HG03354 (cell line): ENCODE results near the gene NFE2L2.
"Not testable (repeated sequence)": the region's sequence is repeated elsewhere in the genome, so short reads cannot be mapped to it uniquely, and the experiment has no call there.

Experiments
- ATAC-seq: cut with Tn5 transposase; IDR thresholded peaks from one replicate; pipeline ENCODE4 v1.9.1; 2021; ENCODE audit warnings: mild to moderate bottlenecking; ENCODE audit not compliant: unreplicated experiment, poor library complexity, severe bottlenecking

The NFE2L2 gene

DNA sequence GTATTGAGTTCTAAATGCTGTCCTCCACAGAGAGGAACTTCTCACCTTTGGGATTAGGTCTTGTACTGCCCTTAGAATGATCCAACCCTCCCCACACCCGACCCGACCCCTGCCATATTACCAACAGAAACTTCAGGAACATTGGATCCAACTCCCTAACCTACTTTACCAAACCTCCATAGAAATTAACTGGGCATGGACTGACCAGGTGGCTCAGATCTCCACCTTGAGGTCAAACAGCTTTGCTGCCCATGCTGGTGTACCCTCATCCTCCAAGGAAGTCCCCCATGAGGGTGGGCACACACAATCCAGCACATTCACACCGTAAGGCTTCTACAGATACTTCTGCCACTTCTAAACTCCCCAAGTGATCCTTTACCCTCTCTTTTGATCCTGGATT, 21.5 kb downstream of the NFE2L2 start:
- ATAC-seq = no peak

DNA sequence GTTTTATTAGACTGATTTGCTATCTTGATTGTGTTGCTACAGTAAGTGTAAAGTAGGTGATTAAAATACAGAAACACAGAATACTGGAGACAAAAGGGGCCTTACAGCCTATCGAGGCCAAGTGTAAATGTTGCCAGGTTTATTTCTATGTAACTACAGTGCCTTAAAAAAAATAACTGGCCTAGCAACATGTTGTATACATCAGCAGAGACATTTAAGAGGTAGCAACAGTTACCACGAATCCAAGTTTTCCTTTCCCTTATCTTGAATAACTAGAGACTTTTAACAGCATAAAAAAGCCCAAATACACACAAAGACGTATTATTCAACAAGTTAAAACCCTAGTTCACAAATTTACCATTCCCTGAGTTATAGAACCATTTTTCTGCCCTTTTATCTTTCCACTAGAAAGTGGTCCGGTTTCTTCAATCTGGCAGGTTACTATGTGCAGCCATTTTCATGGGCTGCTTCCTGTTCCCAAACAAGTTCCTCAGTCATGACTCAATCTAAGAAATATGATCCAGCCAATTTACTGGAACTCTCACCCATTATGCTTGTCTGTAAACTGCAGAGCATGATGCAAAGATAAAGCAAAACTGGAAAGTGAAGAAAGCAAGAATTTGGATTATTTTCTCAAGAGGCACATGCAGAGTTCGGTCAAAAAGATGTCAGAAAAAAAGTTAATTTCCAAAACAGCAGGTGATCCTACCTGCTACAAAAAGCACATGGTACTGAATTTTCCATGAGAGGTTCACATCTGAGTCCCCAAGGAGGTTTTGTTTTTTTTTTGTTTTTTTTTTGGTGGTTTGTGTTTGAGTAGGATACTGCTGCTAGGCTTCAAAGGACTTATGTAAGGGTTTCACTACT, 22.2 kb downstream of the NFE2L2 start:
- ATAC-seq = no peak

DNA sequence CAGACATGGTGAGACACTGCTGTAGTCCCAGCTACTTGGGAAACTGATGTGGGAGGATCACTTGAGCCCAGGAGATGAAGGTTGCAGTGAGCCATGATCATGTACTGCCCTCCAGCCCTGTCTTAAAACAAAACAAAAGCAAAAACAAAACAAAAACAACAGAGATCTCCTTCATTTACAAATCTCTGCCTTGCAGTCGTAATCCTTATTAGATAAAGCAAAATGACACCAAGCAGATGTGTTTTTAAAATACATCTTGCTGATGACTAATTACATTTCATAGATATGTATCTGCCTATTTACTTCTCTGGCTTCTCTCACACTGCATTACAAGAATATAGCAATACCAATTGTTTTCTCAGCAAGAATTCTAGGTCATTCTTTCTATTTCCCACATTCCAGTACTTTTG, 22.8 kb downstream of the NFE2L2 start:
- no peak for ATAC-seq

DNA sequence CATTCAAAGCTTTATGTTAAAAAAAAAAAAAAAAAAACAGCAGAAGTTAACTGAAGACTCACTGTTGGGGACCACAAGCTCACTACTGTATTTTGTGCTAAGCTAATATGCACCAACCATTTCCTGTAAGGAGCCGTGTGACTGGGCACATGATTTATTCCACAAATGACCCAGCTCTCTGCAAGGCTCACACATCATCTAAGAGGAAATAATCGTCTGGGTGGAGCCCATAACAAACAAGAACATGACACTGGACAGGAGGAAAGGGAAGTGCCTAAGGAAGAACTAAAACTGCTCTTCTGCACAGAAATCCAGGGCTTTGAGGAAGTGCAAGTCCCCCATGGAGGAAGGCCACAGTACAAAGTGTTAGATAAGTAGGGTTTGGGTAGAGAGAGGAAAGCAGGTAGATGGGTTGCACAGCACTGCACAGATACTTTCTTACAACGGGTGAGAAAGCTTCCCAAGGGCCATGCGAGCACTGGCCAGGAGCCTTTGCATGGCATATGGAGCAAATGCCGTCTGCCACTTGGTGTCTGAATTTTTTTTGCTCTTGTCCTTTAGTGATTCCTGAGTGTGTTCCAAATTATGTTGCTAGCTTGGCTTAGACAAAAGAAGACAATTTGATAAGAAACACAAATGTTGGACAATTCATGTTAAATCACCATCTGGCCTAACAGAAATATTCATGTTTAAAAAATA, 24.4 kb downstream of the NFE2L2 start:
- ATAC-seq = peak; percentile 74

DNA sequence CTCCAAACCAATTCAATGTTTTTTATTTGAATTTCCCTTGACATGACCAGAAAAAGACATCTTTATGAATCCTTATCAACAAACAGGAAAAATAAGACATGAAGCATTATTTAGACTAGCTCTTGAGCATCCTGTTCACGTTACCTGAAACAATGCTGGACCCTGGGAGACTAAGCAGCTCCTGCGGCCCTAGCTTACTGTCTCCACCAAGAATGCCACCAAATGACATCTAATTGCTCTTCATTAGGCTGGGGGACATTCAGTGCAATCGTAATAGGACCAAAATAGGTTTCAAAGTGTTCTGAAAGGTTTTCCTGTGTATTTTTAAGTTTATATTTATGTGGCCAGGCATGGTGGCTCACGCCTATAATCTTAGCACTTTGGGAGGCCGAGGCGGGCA, 25.5 kb downstream of the NFE2L2 start:
- no peak for ATAC-seq

DNA sequence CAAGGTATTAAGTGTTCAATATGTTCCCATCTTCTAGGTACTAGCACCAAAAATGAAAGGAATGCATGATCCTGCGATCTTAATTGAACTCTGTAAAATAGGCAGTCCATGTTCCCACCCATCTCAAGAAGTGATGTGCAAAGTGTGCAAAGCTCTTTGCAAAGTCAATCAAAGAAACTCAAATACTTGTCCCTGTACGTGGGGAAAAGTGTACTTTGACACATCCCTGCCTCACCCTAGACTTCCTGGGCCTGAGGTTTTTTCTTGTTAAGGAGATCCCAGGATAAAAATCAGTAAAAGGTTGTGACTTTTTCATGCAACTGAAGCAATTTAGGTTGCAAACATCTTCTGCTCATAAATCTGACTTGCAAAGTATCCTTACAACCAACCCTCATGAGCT, 26.6 kb downstream of the NFE2L2 start:
- ATAC-seq = no peak

DNA sequence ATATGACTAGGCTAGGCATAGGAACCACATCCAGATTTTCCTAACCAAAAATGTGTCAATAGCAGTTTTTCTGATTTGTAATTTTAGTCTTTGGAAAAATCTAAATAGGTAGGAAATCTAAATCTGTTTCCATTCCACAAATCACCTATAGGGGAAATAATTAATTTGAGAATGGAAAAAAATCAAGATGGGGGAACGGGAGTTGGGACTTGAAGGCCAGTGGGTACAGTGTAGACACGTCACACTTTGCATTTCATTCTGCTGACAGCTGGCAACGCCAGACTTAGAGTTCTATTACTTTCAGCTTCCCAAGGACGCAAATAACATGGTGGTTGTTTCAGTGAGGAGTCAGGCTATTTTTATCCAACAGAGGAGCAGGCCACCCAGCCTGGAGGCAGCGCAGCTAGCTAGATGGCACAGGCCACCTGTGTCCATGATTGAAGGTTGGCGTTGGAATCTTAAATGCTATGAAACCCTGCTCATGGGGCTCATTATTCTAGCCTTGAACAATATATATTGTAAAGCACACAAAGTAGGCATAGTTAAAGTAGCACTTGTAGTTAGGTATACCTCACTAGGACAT, 28.6 kb downstream of the NFE2L2 start:
- ATAC-seq = no peak

DNA sequence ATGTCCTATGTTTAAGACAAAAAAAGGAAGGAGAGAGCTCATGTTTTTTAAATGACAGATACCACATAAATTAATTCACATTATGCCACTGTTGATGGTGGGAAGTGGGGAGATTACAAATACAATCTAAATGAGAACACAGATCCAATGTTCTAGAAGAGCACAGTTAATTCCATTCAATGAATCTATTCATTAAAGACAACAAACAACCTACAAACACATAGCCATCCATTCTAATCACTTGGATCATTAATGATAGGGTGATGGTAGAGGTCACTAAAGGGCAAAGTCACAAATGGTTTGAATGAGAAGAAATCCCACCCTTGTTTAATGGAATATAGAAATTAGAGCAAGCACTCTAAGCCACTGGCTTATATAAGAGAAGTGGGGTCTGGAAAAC, 30.3 kb downstream of the NFE2L2 start:
- no peak for ATAC-seq

DNA sequence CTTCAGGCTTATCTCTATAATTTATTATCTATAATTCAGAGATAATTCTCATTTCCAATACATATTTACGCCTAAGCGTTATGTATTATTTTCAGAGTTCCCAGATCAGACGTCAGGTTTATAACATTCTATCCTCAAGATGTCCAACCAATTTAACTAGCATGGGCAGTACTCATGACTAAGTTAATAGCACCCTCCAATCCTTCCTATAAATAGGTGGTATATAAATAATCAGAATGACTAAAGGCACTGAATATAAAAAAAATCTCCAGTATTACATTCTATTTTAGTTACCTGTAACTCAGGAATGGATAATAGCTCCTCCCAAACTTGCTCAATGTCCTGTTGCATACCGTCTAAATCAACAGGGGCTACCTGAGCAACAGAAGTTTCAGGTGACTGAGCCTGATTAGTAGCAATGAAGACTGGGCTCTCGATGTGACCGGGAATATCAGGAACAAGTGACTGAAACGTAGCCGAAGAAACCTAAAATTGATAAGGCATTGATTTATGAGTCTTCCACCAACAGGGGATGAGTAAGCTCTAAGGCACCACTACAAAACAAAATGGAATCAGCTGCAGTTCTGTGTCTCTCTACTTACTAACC, 32.3 kb downstream of the NFE2L2 start:
- no peak for ATAC-seq

DNA sequence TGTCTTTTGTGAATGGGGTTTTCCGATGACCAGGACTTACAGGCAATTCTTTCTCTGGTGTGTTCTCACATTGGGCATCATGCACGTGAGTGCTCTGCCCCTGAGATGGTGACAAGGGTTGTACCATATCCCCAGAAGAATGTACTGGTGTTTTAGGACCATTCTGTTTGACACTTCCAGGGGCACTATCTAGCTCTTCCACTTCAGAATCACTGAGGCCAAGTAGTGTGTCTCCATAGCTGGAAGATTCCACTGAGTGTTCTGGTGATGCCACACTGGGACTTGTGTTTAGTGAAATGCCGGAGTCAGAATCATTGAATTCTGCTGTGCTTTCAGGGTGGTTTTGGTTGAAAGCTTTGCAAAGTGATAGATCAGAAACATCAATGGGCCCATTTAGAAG, 33.3 kb downstream of the NFE2L2 start:
- no peak for ATAC-seq

DNA sequence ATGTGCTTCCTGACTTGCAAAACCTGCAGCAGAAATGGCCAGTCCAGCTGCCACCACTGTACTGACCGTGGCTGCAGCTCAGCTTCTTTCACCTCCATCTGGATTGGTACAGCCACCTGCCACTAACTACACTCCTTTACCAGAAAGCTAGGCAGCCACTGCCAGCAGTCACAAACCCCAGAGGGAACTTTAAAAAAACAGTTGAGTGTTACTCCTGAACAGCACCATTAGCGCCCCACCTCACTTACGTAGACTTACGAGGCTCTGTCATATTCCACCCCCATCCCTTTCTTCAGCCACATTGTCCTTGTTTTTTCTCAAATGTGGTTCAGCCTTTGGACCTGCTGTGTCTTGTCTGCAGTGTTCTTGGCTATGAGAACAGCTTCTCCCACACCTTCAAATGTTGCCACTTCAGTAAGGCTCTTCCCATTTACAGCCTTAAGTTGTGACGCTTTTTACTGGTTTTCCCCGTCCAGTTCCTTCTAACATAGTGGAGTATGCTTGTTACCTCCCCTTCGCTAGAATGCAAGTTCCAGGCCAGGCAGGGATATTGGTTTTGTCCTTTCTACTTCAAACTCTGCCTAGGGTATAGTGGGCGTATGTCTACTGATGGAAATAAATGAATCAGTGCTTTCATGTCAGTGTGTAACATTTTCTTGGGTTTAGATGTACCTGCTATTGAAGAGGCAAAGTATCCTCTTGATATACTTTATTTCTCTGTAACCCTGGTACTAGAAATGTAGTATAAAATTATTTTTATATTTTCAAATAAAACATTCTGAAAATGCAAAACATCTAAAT, 34.9 kb downstream of the NFE2L2 start:
- no peak for ATAC-seq

DNA sequence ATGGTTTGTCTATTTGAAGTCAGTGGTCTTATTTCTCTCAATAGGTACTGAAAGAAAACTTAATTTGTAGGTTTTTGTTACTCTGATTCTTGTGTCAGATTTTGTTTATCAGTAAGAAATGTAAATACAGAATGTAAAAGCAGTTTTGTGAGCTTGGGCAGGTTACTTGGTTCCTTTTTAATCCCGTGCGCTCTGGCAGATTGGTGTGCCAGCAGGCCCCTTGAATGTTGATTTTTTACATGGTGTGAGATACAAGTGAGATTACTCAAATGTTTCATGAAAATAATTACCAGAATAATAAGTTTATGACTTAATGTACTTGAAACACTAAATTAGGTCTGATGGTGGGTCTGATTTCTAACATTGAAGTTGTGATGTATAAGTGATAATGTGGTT, 38.6 kb downstream of the NFE2L2 start:
- no peak for ATAC-seq

DNA sequence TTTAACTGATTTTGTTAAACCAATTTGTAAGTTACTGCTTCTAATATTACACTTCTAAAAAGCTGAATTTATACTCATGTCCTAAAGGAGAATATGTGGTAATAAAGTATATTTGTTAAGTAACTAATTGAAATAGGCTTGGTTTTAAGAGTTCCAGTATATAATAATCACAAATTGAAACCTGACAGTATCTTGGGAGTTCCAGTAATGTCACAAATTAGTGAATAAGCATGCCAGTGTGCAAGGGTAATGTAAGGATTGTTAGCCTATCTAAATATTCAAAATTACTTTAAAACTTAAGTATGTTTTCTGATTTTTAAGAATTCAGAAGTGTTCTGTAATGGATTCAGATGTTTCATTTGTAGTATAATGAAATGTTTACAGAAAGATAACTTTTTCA, 41.1 kb downstream of the NFE2L2 start:
- ATAC-seq = not testable (repeated sequence)

DNA sequence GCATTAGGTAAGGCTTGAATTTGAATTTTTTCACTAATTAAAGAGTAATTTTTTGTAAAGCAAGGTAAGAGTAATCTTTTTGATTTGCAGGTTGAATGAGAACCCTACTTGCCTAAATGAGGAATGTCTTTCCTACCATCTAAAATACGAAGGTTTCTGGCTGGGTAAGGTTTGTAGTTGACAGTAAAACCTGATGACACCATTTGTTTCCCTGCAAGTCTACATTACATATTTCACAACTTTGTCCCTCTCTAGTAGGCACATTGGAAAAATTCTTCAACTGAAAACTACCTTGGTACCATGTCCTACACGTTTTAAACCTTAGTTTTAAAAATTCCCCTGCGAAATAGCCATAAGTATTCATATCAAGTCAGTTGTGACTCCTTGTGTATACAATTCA, 42.6 kb downstream of the NFE2L2 start:
- ATAC-seq = no peak

DNA sequence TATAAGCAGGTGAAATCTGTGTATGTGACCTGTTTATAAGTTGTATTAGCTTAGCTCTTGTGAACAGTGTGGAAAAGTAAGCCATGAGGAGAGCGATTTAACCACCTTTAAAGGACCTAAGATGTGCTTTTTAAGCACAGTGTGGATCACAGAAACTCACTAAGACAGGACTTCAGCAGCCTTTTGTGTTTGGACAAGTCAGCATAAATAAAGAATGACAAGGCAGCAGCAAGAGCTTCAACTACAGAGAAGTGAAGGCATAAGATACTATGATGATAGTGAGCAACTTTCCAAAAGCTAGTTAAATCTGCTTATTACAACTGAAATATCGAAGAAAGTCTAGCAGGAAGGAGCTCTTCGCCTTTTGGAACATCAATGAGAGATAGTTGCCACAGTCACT, 43.0 kb downstream of the NFE2L2 start:
- no peak for ATAC-seq

DNA sequence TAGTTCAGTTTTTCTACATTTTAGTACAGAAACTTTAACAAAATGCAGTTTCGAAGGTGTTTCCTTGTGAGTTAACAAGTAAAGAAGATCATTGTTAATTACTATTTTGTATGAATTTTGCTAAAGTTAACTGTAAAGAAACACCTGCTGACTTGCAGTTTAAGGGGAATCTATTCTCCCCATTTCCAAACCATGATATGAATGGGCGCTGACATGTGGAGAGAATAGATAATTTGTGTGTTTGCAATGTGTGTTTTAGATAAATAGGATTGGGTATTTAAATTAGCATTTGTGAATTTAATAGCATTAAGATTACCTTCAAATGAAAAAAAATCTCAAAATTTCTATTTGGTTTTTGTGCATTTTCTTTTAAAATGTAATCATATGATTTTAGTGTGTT, 44.7 kb downstream of the NFE2L2 start:
- ATAC-seq = not testable (repeated sequence)

DNA sequence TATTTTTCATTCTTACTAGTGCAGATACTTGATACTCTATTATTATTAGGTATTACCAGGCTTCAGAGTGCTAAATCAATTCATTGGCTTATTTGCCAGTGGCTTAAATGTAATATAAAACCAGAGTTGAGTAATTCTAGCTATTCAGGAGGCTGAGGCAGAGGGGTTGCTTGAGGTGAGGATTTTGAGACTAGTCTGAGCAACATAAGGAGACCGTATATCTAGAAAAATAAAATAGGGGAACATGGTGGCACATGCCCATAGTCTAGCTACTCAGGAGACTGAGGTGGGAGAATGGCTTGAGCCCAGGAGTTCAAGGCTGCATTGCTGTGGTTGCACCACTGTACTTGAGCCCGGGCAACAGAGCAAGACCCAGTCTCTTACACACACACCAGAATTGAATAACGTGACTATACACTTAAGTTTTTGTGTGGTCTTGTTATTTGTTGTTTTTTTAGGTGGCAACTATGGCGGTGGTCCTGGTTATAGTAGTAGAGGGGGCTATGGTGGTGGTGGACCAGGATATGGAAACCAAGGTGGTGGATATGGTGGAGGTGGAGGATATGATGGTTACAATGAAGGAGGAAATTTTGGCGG, 47.2 kb downstream of the NFE2L2 start:
- ATAC-seq = no peak

DNA sequence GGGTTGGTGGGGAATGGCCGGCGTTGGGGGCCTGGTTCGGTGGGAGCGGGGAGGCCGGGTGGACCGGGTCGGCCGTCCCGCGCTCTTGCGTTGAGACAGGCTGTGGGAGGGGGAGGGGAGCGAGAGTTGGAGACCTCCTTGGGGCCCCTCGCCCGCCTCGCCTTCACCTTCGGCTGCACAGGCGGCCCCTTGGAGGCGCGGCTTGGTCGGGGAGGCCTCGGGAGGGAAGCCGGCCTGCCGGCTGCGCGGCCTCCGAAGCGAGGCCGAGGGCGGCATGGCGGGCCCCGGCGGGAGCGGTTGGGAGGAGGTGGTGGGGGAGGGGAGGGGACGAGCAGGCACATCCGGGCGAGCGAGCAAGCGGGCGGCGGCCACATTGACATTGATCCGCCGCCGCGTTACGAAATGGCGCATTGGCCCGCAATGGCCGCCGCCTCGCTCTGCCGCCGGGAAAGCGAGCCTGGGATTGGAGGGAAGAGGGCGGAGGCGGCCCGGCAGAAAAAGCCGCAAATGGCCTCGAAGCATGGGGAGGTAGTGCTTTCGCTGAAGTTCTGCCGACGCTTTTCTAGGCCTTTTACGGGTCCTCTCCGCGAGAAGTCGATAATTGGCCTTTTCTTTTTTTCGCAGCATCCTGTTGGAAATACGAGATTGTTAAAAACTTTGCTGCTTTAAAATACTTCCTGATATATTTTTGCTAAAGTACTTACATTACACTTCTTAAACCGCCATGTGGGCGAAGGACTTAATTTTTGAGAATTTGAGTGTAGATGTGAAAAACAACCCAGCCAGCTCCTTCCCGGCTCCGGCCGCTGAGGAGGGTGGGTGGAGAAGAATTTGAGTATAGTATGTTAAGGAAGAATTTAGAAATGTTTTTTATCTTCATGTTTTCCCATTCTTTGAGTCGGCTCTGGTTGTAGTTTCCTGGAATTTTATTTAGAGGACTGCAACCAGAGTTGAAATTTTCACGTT, 51.4 kb downstream of the NFE2L2 start:
- peak; percentile 58 for ATAC-seq
